Astrocyte of the cerebellum (primary cell): ENCODE data around the gene ATN1.

Experiments
- DNase-seq: peaks from one replicate; pipeline ENCODE4 v3.0.0-alpha.2; 2011; ENCODE audit warnings: low read depth
- H3K4me3 ChIP-seq: 2 replicates; pipeline ENCODE4 v1.5.1; 2011; ENCODE audit warnings: mild to moderate bottlenecking, low read depth, low read length, moderate library complexity
- CTCF ChIP-seq: IDR thresholded peaks from 2 replicates; pipeline ENCODE4 v1.5.1; 2012; ENCODE audit warnings: low read length, low read depth, moderate library complexity, mild to moderate bottlenecking; ENCODE audit errors: missing control alignments
- in situ Hi-C: cut with HindIII; loops from 2 replicates; pipeline ENCODE4 v1.10.0; 2017; ENCODE audit warnings: low sequenced_read_pairs

Gene ATN1

GRCh38 chr12:6937481-6938352 is 10.0 kb downstream of the ATN1 start:
- DNase-seq = peak; percentile 86
- peak overlapping the region; percentile 47 for H3K4me3 ChIP-seq
- in situ Hi-C loops = no loop called here
- peak; percentile 98 for TF ChIP-seq CTCF

GRCh38 chr12:6938353-6939190 is 10.8 kb downstream of the ATN1 start:
- DNase-seq = no peak
- H3K4me3 ChIP-seq = peak overlapping the region; percentile 15
- TF ChIP-seq CTCF = no peak
- in situ Hi-C loops = no loop called here

- in situ Hi-C loops = no loop called here
Measured at GRCh38 chr12:6939191-6939540, 11.4 kb downstream of the ATN1 start.

GRCh38 chr12:6941267-6941666 is 13.5 kb downstream of the ATN1 start:
- in situ Hi-C loops = no loop called here
- no peak overlapping the region for H3K4me3 ChIP-seq
- DNase-seq = no peak
- TF ChIP-seq CTCF = no peak

More at GRCh38 chr12:6939191-6939540, 11.4 kb downstream of the ATN1 start:
- TF ChIP-seq CTCF = no peak
- no peak for DNase-seq
- H3K4me3 ChIP-seq = no peak overlapping the region

- TF ChIP-seq CTCF = no peak
- no peak for DNase-seq
- in situ Hi-C loops = no loop called here
- no peak overlapping the region for H3K4me3 ChIP-seq
Measured at GRCh38 chr12:6941782-6942181, 14.0 kb downstream of the ATN1 start.

- no peak for DNase-seq
- in situ Hi-C loops = no loop called here
- TF ChIP-seq CTCF = no peak
Measured at GRCh38 chr12:6942331-6942665, 14.5 kb downstream of the ATN1 start.

More at GRCh38 chr12:6942331-6942665, 14.5 kb downstream of the ATN1 start:
- no peak overlapping the region for H3K4me3 ChIP-seq
